H1 (cell line): ENCODE results near the gene TXNRD2. TPM values are rescaled to one million over a fixed set of nuclear protein-coding genes. Genes with fewer than 3 reads are reported as not detected.

Source experiments
- CTCF ChIA-PET: fragments of 300-600 bp; sonication (Branson Sonifier 250); formaldehyde crosslinking; loops from one replicate; lab custom pipeline; 2021; ENCODE audit not compliant: partially characterized antibody; lab: Charles Lee
- POLR2A ChIA-PET: fragments of 300-600 bp; sonication (Branson Sonifier 250); formaldehyde crosslinking; loops from one replicate; lab custom pipeline; 2021; ENCODE audit warnings: inconsistent platforms; ENCODE audit not compliant: partially characterized antibody; lab: Charles Lee
- DNase-seq, 2 experiments: peaks; one replicate each; pipeline versions ENCODE4 v3.0.0 to v3.0.0-alpha.2; 2010 to 2022; ENCODE audit warnings: low spot score in 2 of 2, low read depth in 1 of 2, mixed read lengths in 1 of 2
- FAIRE-seq: peaks from 2 replicates; lab custom pipeline; 2011; peaks lifted over from hg19 to GRCh38; lab: Jason Lieb, UNC
- H2AFZ ChIP-seq: 2 replicates; pipeline ENCODE4 v1.8.1; 2012; ENCODE audit warnings: low read length, inconsistent platforms
- H2AK5ac ChIP-seq: 2 replicates; pipeline ENCODE4 v1.6.1; 2013; ENCODE audit warnings: low read depth, low read length
- H2BK120ac ChIP-seq: replicated peaks from 2 replicates; pipeline ENCODE3; 2013; ENCODE audit warnings: low read depth, low read length, inconsistent platforms
- H2BK12ac ChIP-seq: 2 replicates; pipeline ENCODE4 v1.6.1; 2013; ENCODE audit warnings: low read depth, low read length
- H2BK15ac ChIP-seq: 2 replicates; pipeline ENCODE4 v1.6.1; 2013; ENCODE audit warnings: low read length
- H2BK20ac ChIP-seq: 2 replicates; pipeline ENCODE4 v1.6.1; 2013; ENCODE audit warnings: low read length
- H2BK5ac ChIP-seq: 2 replicates; pipeline ENCODE4 v1.6.1; 2013; ENCODE audit warnings: low read depth, low read length
- H3K14ac ChIP-seq: 2 replicates; pipeline ENCODE4 v1.6.1; 2013; ENCODE audit warnings: inconsistent platforms; ENCODE audit not compliant: insufficient read length
- H3K18ac ChIP-seq: 2 replicates; pipeline ENCODE4 v1.6.1; 2013; ENCODE audit warnings: low read length; ENCODE audit errors: extremely low read depth
- H3K23ac ChIP-seq: 2 replicates; pipeline ENCODE4 v1.6.1; 2013; ENCODE audit warnings: inconsistent platforms; ENCODE audit not compliant: insufficient read length
- H3K23me2 ChIP-seq: 2 replicates; pipeline ENCODE4 v1.6.1; 2013; ENCODE audit warnings: low read depth, low read length
- H3K27ac ChIP-seq: 2 replicates; pipeline ENCODE4 v1.6.1; 2011; ENCODE audit warnings: low read depth, low read length, inconsistent platforms
- H3K27me3 ChIP-seq, 4 experiments: replicated peaks in 1 of 4; 1 replicate in 1 of 4; 2 replicates in 3 of 4; pipeline versions ENCODE4 v1.6.1 to v1.8.1; 2011 to 2013; ENCODE audit warnings: low read length in 3 of 4, mild to moderate bottlenecking in 3 of 4, inconsistent platforms in 2 of 4, mixed read lengths in 2 of 4, moderate library complexity in 1 of 4; ENCODE audit not compliant: control insufficient read depth in 3 of 4, insufficient read depth in 3 of 4; ENCODE audit errors: extremely low read depth in 1 of 4
- H3K36me3 ChIP-seq, 4 experiments: 2 replicates each; pipeline versions ENCODE4 v1.6.1 to v1.8.1; 2011 to 2013; ENCODE audit warnings: mild to moderate bottlenecking in 4 of 4, low read length in 3 of 4, moderate library complexity in 2 of 4, control low read depth in 1 of 4, inconsistent platforms in 1 of 4; ENCODE audit not compliant: insufficient read depth in 4 of 4, control insufficient read depth in 2 of 4
- H3K4ac ChIP-seq: replicated peaks from 2 replicates; pipeline ENCODE3; 2013; ENCODE audit warnings: low read length, low read depth, mixed read lengths, inconsistent platforms; ENCODE audit not compliant: insufficient read length
- H3K4me1 ChIP-seq, 4 experiments: replicated peaks in 1 of 4; 1 replicate in 1 of 4; 2 replicates in 3 of 4; pipeline versions ENCODE4 v1.6.1 to v1.8.1; 2011 to 2013; ENCODE audit warnings: low read length in 3 of 4, inconsistent platforms in 2 of 4, mixed read lengths in 1 of 4; ENCODE audit not compliant: insufficient read depth in 4 of 4, control insufficient read depth in 3 of 4
- H3K4me2 ChIP-seq, 2 experiments: 2 replicates each; pipeline versions ENCODE4 v1.6.1 to v1.8.1; 2011 to 2013; ENCODE audit warnings: low read depth in 2 of 2, low read length in 2 of 2, control low read depth in 1 of 2, inconsistent platforms in 1 of 2, mild to moderate bottlenecking in 1 of 2; ENCODE audit not compliant: insufficient read depth in 1 of 2
- H3K4me3 ChIP-seq, 4 experiments: fragments of 200-600, 300-600 bp in 1 of 4; sonication (generic), shearing (Covaris generic), sonication (Bioruptor Twin) in 1 of 4; 2 replicates each; pipeline versions ENCODE4 v1.5.1 to v1.8.1; 2011 to 2016; ENCODE audit warnings: low read length in 4 of 4, low read depth in 3 of 4, control low read depth in 2 of 4, inconsistent platforms in 2 of 4, mild to moderate bottlenecking in 2 of 4, mixed read lengths in 1 of 4, moderate library complexity in 1 of 4; ENCODE audit not compliant: insufficient read depth in 2 of 4; ENCODE audit errors: extremely low read depth in 1 of 4
- H3K56ac ChIP-seq: replicated peaks from 2 replicates; pipeline ENCODE3; 2013; ENCODE audit warnings: low read depth, mild to moderate bottlenecking, mixed read lengths, low read length, inconsistent platforms; ENCODE audit not compliant: insufficient read length
- H3K79me1 ChIP-seq: 2 replicates; pipeline ENCODE4 v1.6.1; 2013; ENCODE audit warnings: low read depth, low read length, control low read depth
- H3K79me2 ChIP-seq, 2 experiments: 2 replicates each; pipeline versions ENCODE4 v1.6.1 to v1.8.1; 2012 to 2013; ENCODE audit warnings: low read length in 2 of 2, mild to moderate bottlenecking in 2 of 2, inconsistent platforms in 1 of 2; ENCODE audit not compliant: insufficient read depth in 2 of 2, control insufficient read depth in 1 of 2
- H3K9ac ChIP-seq, 4 experiments: replicated peaks in 1 of 4; 1 replicate in 1 of 4; 2 replicates in 3 of 4; pipeline versions ENCODE4 v1.6.1 to v1.8.1; 2011 to 2013; ENCODE audit warnings: low read depth in 3 of 4, low read length in 3 of 4, control low read depth in 2 of 4, mild to moderate bottlenecking in 2 of 4, moderate library complexity in 2 of 4, inconsistent platforms in 1 of 4; ENCODE audit errors: extremely low read depth in 1 of 4
- H3K9me3 ChIP-seq, 2 experiments: 2 replicates each; pipeline versions ENCODE4 v1.6.1 to v1.8.1; 2012 to 2013; ENCODE audit warnings: mild to moderate bottlenecking in 2 of 2, moderate library complexity in 2 of 2, control low read depth in 1 of 2, inconsistent platforms in 1 of 2, low read depth in 1 of 2, low read length in 1 of 2, mixed read lengths in 1 of 2; ENCODE audit not compliant: insufficient read depth in 2 of 2
- H4K20me1 ChIP-seq, 2 experiments: replicated peaks in 1 of 2; 2 replicates each; pipeline versions ENCODE3 to v1.8.1; 2011 to 2013; ENCODE audit warnings: inconsistent platforms in 2 of 2, low read length in 2 of 2, mild to moderate bottlenecking in 1 of 2; ENCODE audit not compliant: insufficient read depth in 2 of 2, control insufficient read depth in 1 of 2
- H4K5ac ChIP-seq: 2 replicates; pipeline ENCODE4 v1.6.1; 2013; ENCODE audit warnings: low read length, low read depth, mixed read lengths, inconsistent platforms; ENCODE audit not compliant: insufficient read length
- H4K8ac ChIP-seq: 2 replicates; pipeline ENCODE4 v1.8.0; 2013; ENCODE audit warnings: mild to moderate bottlenecking, moderate library complexity, low read length, inconsistent platforms; ENCODE audit not compliant: insufficient read depth; ENCODE audit errors: extremely low read depth
- H4K91ac ChIP-seq: replicated peaks from 2 replicates; pipeline ENCODE3; 2013; ENCODE audit warnings: low read length, mixed read lengths, inconsistent platforms; ENCODE audit not compliant: insufficient read length
- BCL11A ChIP-seq, 2 experiments: IDR thresholded peaks; one replicate each; pipeline ENCODE4 v1.6.1; 2011; ENCODE audit warnings: low read depth in 2 of 2, low read length in 2 of 2, mild to moderate bottlenecking in 2 of 2
- NRF1 ChIP-seq: IDR thresholded peaks from 2 replicates; pipeline ENCODE4 v1.6.1; 2011; ENCODE audit warnings: mild to moderate bottlenecking, low read depth, low read length, improper control_type of control experiment
- POLR2AphosphoS5 ChIP-seq: IDR thresholded peaks from 2 replicates; pipeline ENCODE4 v1.6.1; 2011; ENCODE audit warnings: low read depth, low read length
- RNF2 ChIP-seq: fragments of 200-900, 300-1000 bp; sonication (generic); IDR thresholded peaks from 2 replicates; pipeline ENCODE4 v1.7.1; 2016; ENCODE audit warnings: borderline replicate concordance, low read depth, mild to moderate bottlenecking, antibody characterized with exemption, low read length; ENCODE audit not compliant: poor library complexity, severe bottlenecking; ENCODE audit errors: missing control alignments
- SUZ12 ChIP-seq: fragments of 200-600 bp; sonication (generic); IDR thresholded peaks from 2 replicates; pipeline ENCODE4 v1.6.1; 2012; ENCODE audit warnings: mild to moderate bottlenecking, inconsistent platforms, low read length, moderate library complexity, mixed read lengths
- WGBS, 2 experiments: shearing (Covaris generic) in 1 of 2; methylation state at CpG; one replicate each; pipeline versions ENCODE4 v1.1.6 to v1.1.7; 2013 to 2015; ENCODE audit warnings: low lambda C conversion rate in 2 of 2, mixed read lengths in 2 of 2, inconsistent platforms in 1 of 2, low coverage in 1 of 2, missing lambda C conversion rate in 1 of 2; ENCODE audit not compliant: insufficient replicate concordance in 2 of 2, insufficient coverage in 1 of 2, insufficient read length in 1 of 2; ENCODE audit errors: extremely low coverage in 1 of 2, missing lambda C conversion rate in 1 of 2; 5-methylcytosine and 5-hydroxymethylcytosine counted together
- polyA plus RNA-seq, 7 experiments: library from polyadenylated mRNA; depleted of rRNA in 3 of 7; stranded (reverse) in 5 of 7; unstranded in 2 of 7; fragments of >200 nt in 5 of 7; fragments of 200-250 nt in 2 of 7; gene quantifications; 1 replicate in 5 of 7; 2 replicates in 1 of 7; 4 replicates in 1 of 7; pipeline versions ENCODE4 v1.2.1 to v1.2.3, GENCODE V29; 2011 to 2013; ENCODE audit warnings: missing spikeins in 2 of 7, mixed read lengths in 2 of 7
- total RNA-seq: library from RNA; stranded (reverse); fragmentation: NEBNext Ultra II Directional; extraction: Animal tissue kit (Norgen Biotek cat#: 25700); gene quantifications from 2 replicates; pipeline ENCODE4 v1.2.1, GENCODE V29; 2021

Gene TXNRD2
- total and polyA plus RNA-seq, 2 of the 8 experiments (the other 6 are each of a cell fraction or from before 2014, with no cell fraction given) = 14.8 to 21.9 TPM

DNA sequence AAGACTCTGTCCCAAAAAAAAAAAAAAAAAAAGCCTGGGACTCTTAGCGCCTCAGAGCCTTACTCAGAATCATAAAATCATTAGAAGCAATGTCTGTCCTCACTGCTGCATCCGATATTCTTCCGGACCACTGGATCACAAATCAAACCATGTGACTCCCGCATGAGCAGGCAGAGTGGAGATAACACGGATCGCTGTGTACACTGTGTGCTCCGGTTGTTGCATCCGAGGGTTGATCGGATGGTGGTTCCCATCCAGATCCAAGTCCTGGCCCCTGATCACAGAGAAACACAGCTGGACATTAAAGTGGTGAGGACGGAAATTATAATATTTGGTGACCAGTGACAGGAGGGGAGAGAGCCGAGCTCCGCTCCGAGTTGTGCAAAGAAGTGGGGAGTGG lies 9.7 kb upstream of the TXNRD2 start:
- Histone ChIP-seq H3K4me3 (no peak overlapping the region), H4K20me1 (peaks cover 1 to 4% of the 10 kb centered on the region in 2 experiments), H2BK5ac (no peak overlapping the region), H4K5ac (no peak overlapping the region), H3K56ac (no peak overlapping the region), H4K8ac (peak overlapping the region; percentile 46; the same call in 1 of the 2 replicates), H2BK15ac (no peak overlapping the region), H3K9me3 (no peaks in the 10 kb centered on the region), H2BK20ac (no peak overlapping the region), H3K23me2 (no peaks in the 10 kb centered on the region), H3K18ac (no peak overlapping the region), H3K36me3 (no peaks in the 10 kb centered on the region), H3K79me1 (no peaks in the 10 kb centered on the region), H2BK120ac (no peak overlapping the region), H3K14ac (no peak overlapping the region), H2AK5ac (no peak overlapping the region), H3K27ac (no peak overlapping the region), H3K4me1 (no peaks in the 10 kb centered on the region; a peak in 1 of 7 replicates), H2BK12ac (peak overlapping the region; percentile 1; the same call in 1 of the 2 replicates), H2AFZ (no peak overlapping the region), H3K79me2 (no peaks in the 10 kb centered on the region), H3K27me3 (no peaks in the 10 kb centered on the region; a peak in 1 of 7 replicates), H3K23ac (no peak overlapping the region), H3K4ac (no peak overlapping the region), H3K4me2 (no peak overlapping the region), H3K9ac (no peak overlapping the region), H4K91ac (no peak overlapping the region)
- 89% methylated on average over 12 of the region's 13 CpGs; no CpG with 5 or more reads in 1 of the 2 experiments for WGBS, 2 experiments
- FAIRE-seq (no peak), DNase-seq (no peak)
- ChIA-PET CTCF (interaction anchor here (1.0 to 2.1 kb wide), 6 partner anchors 25 to 221 kb away, joined by 3 to 7 read pairs (median 4); no protein-coding TSS in a partner anchor), POLR2A (no interaction called here)
- no peak for TF ChIP-seq RNF2
- no peak for TF ChIP-seq NRF1
- TF ChIP-seq POLR2AphosphoS5 = no peak
- TF ChIP-seq SUZ12 = no peak
- TF ChIP-seq BCL11A (IDR thresholded peaks at IDR 0.05; ENCODE audit: low read depth in 2 of 2, low read length in 2 of 2) = no peak
